T1000 (cell line): ENCODE data around the gene SLC26A4.
A peak's percentile ranks its signal among the peaks of the same experiment; 100 is the strongest.

ENCODE experiments used
- DNase-seq: peaks from one replicate; lab custom pipeline; 2025; ENCODE audit warnings: mixed read lengths; lab: John Stamatoyannopoulos, UW

SLC26A4 gene

GRCh38 chr7:107696330-107696946, 35.8 kb downstream of the SLC26A4 start:
- DNase-seq, result no peak

- DNase-seq, result no peak
These were observed 36.9 kb downstream of the SLC26A4 start for GRCh38 chr7:107697321-107698049.

- DNase-seq, result no peak
These were observed 39.9 kb downstream of the SLC26A4 start for GRCh38 chr7:107700570-107700969.

GRCh38 chr7:107701191-107701590, 40.6 kb downstream of the SLC26A4 start:
- no peak for DNase-seq

GRCh38 chr7:107703219-107703618, 42.6 kb downstream of the SLC26A4 start:
- DNase-seq, result no peak

GRCh38 chr7:107703872-107704271, 43.2 kb downstream of the SLC26A4 start:
- no peak for DNase-seq

GRCh38 chr7:107708956-107709355, 48.3 kb downstream of the SLC26A4 start:
- no peak for DNase-seq

GRCh38 chr7:107711301-107711700, 50.7 kb downstream of the SLC26A4 start:
- DNase-seq, result no peak

- DNase-seq, result no peak
These were observed 51.4 kb downstream of the SLC26A4 start for GRCh38 chr7:107712025-107712424.

GRCh38 chr7:107712896-107713295, 52.3 kb downstream of the SLC26A4 start:
- no peak for DNase-seq

GRCh38 chr7:107715531-107715930, 54.9 kb downstream of the SLC26A4 start:
- DNase-seq, result no peak

- DNase-seq, result no peak
These were observed 58.0 kb downstream of the SLC26A4 start for GRCh38 chr7:107718456-107719193.

GRCh38 chr7:107721286-107721685, 60.7 kb downstream of the SLC26A4 start:
- no peak for DNase-seq

GRCh38 chr7:107723255-107723654, 62.6 kb downstream of the SLC26A4 start:
- DNase-seq, result no peak

- no peak for DNase-seq
These were observed 64.6 kb downstream of the SLC26A4 start for GRCh38 chr7:107725138-107725740.

GRCh38 chr7:107726356-107727130, 65.9 kb downstream of the SLC26A4 start:
- no peak for DNase-seq

GRCh38 chr7:107728276-107728675, 67.6 kb downstream of the SLC26A4 start:
- no peak for DNase-seq

- no peak for DNase-seq
These were observed 82.3 kb downstream of the SLC26A4 start for GRCh38 chr7:107742678-107743566.

- DNase-seq, result peak; percentile 87
These were observed 83.1 kb downstream of the SLC26A4 start, which contains the start of gene CBLL1 for GRCh38 chr7:107743567-107744344. TSS of gene CBLL1 (plus strand) at chr7:107744142. CDS start at chr7:107744164, 22 bp downstream.

- DNase-seq, result no peak
These were observed 83.7 kb downstream of the SLC26A4 start for GRCh38 chr7:107744345-107744750.
